ENCODE measurements around the gene HMGB3.

GRCh38 chrX:151039351-151039750 is 56.2 kb downstream of the HMGB3 start:
- no peak for TF ChIP-seq CTCF (IDR thresholded peaks at IDR 0.05; ENCODE audit: insufficient read depth, low read length)
- TF ChIP-seq POLR2AphosphoS5 (IDR thresholded peaks at IDR 0.05; ENCODE audit: low read depth) = no peak
- TF ChIP-seq SPI1 (IDR thresholded peaks at IDR 0.05; ENCODE audit: borderline replicate concordance, low read depth) = no peak
- TF ChIP-seq REST (IDR thresholded peaks at IDR 0.05; ENCODE audit: insufficient replicate concordance, low read depth) = no peak
- no peak for TF ChIP-seq GABPA (IDR thresholded peaks at IDR 0.05; ENCODE audit: low read depth)

Measured in HL-60 (cell line).